K562 (cell line): ENCODE measurements around the gene ACADM. TPM values are rescaled to one million over a fixed set of nuclear protein-coding genes. Genes with fewer than 3 reads are reported as not detected.
A peak's percentile ranks its signal among the peaks of the same experiment; 100 is the strongest.

Experiments used
- ATAC-seq: fragments of 200-7000 bp; cut with Tn5 transposase; 3 replicates; pipeline ENCODE4 v1.9.1; 2020; ENCODE audit warnings: moderate library complexity
- BruUV-seq: library from RNA; stranded (reverse); fragments of 400-500 nt; replicated peaks from 2 replicates; lab custom pipeline; 2021; lab: Mats Ljungman, UMichigan
- CTCF ChIA-PET: fragments of 300-600 bp; formaldehyde crosslinking; extraction: SDS; loops from one replicate; lab custom pipeline; 2021; ENCODE audit warnings: low intra/inter-chr PET ratio; lab: Yijun Ruan, JAX
- POLR2A ChIA-PET: fragments of 300-600, 350-650 bp; sonication (Branson Sonifier 250); formaldehyde crosslinking; extraction: SDS; loops from one replicate; lab custom pipeline; 2021; ENCODE audit warnings: antibody characterized with exemption, inconsistent platforms; lab: Yijun Ruan, JAX
- DNase-seq, 4 experiments: peaks; one replicate each; pipeline versions ENCODE4 v3.0.0 to v3.0.0-alpha.2; 2011 to 2018; ENCODE audit warnings: low spot score in 3 of 4, mixed read lengths in 3 of 4; ENCODE audit errors: extremely low read depth in 1 of 4
- FAIRE-seq: peaks from 2 replicates; lab custom pipeline; 2011; peaks lifted over from hg19 to GRCh38; lab: Jason Lieb, UNC
- H2AFZ ChIP-seq: 2 replicates; pipeline ENCODE4 v1.6.0; 2011; ENCODE audit warnings: low read depth, low read length, control low read depth, inconsistent platforms
- H3K27ac ChIP-seq: fragments of 200-600 bp; 3 replicates; pipeline ENCODE4 v1.8.0; 2011; ENCODE audit warnings: low read depth, mild to moderate bottlenecking, control low read depth, inconsistent platforms, low read length, moderate library complexity, mixed read lengths; ENCODE audit errors: extremely low read depth
- H3K27me3 ChIP-seq, 2 experiments: fragments of 300-600 bp in 1 of 2; 2 replicates in 1 of 2; 3 replicates in 1 of 2; pipeline versions ENCODE4 v1.6.0 to v1.8.0; 2011; ENCODE audit warnings: inconsistent platforms in 2 of 2, low read length in 2 of 2, mild to moderate bottlenecking in 1 of 2, mixed read lengths in 1 of 2, moderate library complexity in 1 of 2; ENCODE audit not compliant: control insufficient read depth in 2 of 2, insufficient read depth in 2 of 2
- H3K36me3 ChIP-seq: fragments of 300-600 bp; 3 replicates; pipeline ENCODE4 v1.8.0; 2011; ENCODE audit warnings: mild to moderate bottlenecking, low read length, inconsistent platforms; ENCODE audit not compliant: control insufficient read depth, insufficient read depth
- H3K4me1 ChIP-seq, 2 experiments: fragments of 200-600 bp in 1 of 2; replicated peaks in 1 of 2; 2 replicates in 1 of 2; 3 replicates in 1 of 2; pipeline versions ENCODE4 v1.5.1 to v1.8.0; 2011; ENCODE audit warnings: inconsistent platforms in 2 of 2, low read length in 2 of 2, mild to moderate bottlenecking in 1 of 2, mixed read lengths in 1 of 2, moderate library complexity in 1 of 2; ENCODE audit not compliant: control insufficient read depth in 2 of 2, insufficient read depth in 2 of 2
- H3K4me2 ChIP-seq: 2 replicates; pipeline ENCODE4 v1.6.1; 2011; ENCODE audit warnings: low read length, control low read depth, inconsistent platforms, mixed read lengths; ENCODE audit not compliant: insufficient read depth
- H3K4me3 ChIP-seq: fragments of 200-600 bp; sonication (generic), shearing (Covaris generic); 2 replicates; pipeline ENCODE4 v1.5.1; 2016; ENCODE audit warnings: control low read depth, inconsistent platforms
- H3K79me2 ChIP-seq: fragments of 200-600 bp; 3 replicates; pipeline ENCODE4 v1.8.0; 2011; ENCODE audit warnings: low read length, inconsistent platforms; ENCODE audit not compliant: control insufficient read depth, insufficient read depth
- H3K9ac ChIP-seq, 2 experiments: 2 replicates each; pipeline versions ENCODE4 v1.6.0 to v1.6.1; 2011; ENCODE audit warnings: low read depth in 2 of 2, low read length in 2 of 2, control low read depth in 1 of 2, inconsistent platforms in 1 of 2, mild to moderate bottlenecking in 1 of 2, mixed read lengths in 1 of 2; ENCODE audit not compliant: insufficient read depth in 1 of 2
- H3K9me1 ChIP-seq: one replicate; pipeline ENCODE4 v1.6.0; 2011; ENCODE audit warnings: inconsistent platforms, mild to moderate bottlenecking, low read length, moderate library complexity; ENCODE audit not compliant: control insufficient read depth, insufficient read depth
- H3K9me3 ChIP-seq: replicated peaks from 2 replicates; pipeline ENCODE4 v1.5.1; 2011; ENCODE audit warnings: low read depth, low read length, inconsistent platforms; ENCODE audit not compliant: control insufficient read depth, insufficient read depth
- H4K20me1 ChIP-seq: replicated peaks from 2 replicates; pipeline ENCODE4 v1.6.1; 2011; ENCODE audit warnings: low read length, inconsistent platforms, mixed read lengths; ENCODE audit not compliant: control insufficient read depth, insufficient read depth
- ARID1B ChIP-seq: fragments of 450-650 bp; IDR thresholded peaks from 2 replicates; pipeline ENCODE4 v1.6.1; 2016; ENCODE audit warnings: antibody characterized with exemption, mild to moderate bottlenecking, inconsistent platforms
- ELK3 ChIP-seq: fragments of 450-650 bp; formaldehyde crosslinking; IDR thresholded peaks from 2 replicates; pipeline ENCODE4 v1.4.0; 2020; ENCODE audit warnings: mild to moderate bottlenecking
- HMG20B ChIP-seq: fragments of 250-450 bp; sonication (Bioruptor Pico); IDR thresholded peaks from 2 replicates; pipeline ENCODE4 v1.5.0; 2021; ENCODE audit warnings: mild to moderate bottlenecking
- MLLT1 ChIP-seq, 2 experiments: fragments of 450-650 bp; IDR thresholded peaks; 2 replicates each; pipeline ENCODE4 v1.6.1; 2016
- MTA2 ChIP-seq: fragments of 450-650 bp; IDR thresholded peaks from 2 replicates; pipeline ENCODE4 v1.6.1; 2016; ENCODE audit warnings: low read depth
- MYNN ChIP-seq, 2 experiments: sonication (generic); formaldehyde crosslinking in 1 of 2; IDR thresholded peaks; 2 replicates each; pipeline versions ENCODE4 v1.5.0 to v1.6.1; 2016 to 2020; ENCODE audit warnings: antibody characterized with exemption in 1 of 2, missing genetic modification reagents in 1 of 2
- NFIX ChIP-seq: fragments of 250-450 bp; sonication (Bioruptor Pico); IDR thresholded peaks from 2 replicates; pipeline ENCODE4 v1.4.0; 2020; ENCODE audit warnings: low read depth, mild to moderate bottlenecking, moderate library complexity
- NKRF ChIP-seq: fragments of 450-650 bp; IDR thresholded peaks from 2 replicates; pipeline ENCODE4 v1.6.1; 2016; ENCODE audit warnings: borderline replicate concordance
- PHB2 ChIP-seq: fragments of 450-650 bp; IDR thresholded peaks from 2 replicates; pipeline ENCODE4 v1.6.1; 2017; ENCODE audit warnings: low read depth
- SIN3A ChIP-seq, 2 experiments: fragments of 150-350 bp in 1 of 2; IDR thresholded peaks; 2 replicates each; pipeline ENCODE4 v1.6.1; 2011 to 2016; ENCODE audit warnings: borderline replicate concordance in 2 of 2, low read depth in 2 of 2, low read length in 2 of 2, mild to moderate bottlenecking in 2 of 2, moderate library complexity in 2 of 2; ENCODE audit not compliant: control insufficient read depth in 1 of 2
- SLC30A9 ChIP-seq: fragments of 250-450 bp; sonication (Bioruptor Pico); IDR thresholded peaks from 2 replicates; pipeline ENCODE4 v1.8.0; 2022; ENCODE audit warnings: mild to moderate bottlenecking, moderate library complexity
- SMARCA4 ChIP-seq: fragments of 450-650 bp; IDR thresholded peaks from 2 replicates; pipeline ENCODE4 v1.6.1; 2016
- TCF7 ChIP-seq: sonication (generic); IDR thresholded peaks from 2 replicates; pipeline ENCODE4 v1.6.1; 2016; ENCODE audit warnings: antibody characterized with exemption, borderline replicate concordance
- ZBTB7A ChIP-seq: IDR thresholded peaks from 2 replicates; pipeline ENCODE4 v1.6.1; 2011; ENCODE audit warnings: low read depth, mild to moderate bottlenecking, low read length, moderate library complexity, borderline replicate concordance; ENCODE audit not compliant: control insufficient read depth
- ZNF12 ChIP-seq: sonication (generic); formaldehyde crosslinking; IDR thresholded peaks from 2 replicates; pipeline ENCODE4 v1.4.0; 2020; ENCODE audit warnings: mild to moderate bottlenecking, missing genetic modification reagents
- ZNF431 ChIP-seq: sonication (generic); formaldehyde crosslinking; IDR thresholded peaks from 2 replicates; pipeline ENCODE4 v1.8.0; 2022; ENCODE audit warnings: mild to moderate bottlenecking, missing genetic modification reagents
- WGBS: fragments of 100-300 bp; shearing (Covaris generic); methylation state at CpG from one replicate; pipeline ENCODE4 v1.1.6; 2016; ENCODE audit warnings: low coverage, mixed read lengths; ENCODE audit not compliant: insufficient coverage; ENCODE audit errors: missing lambda C conversion rate; 5-methylcytosine and 5-hydroxymethylcytosine counted together
- in situ Hi-C: fragments of 300-500 bp; cut with MboI; formaldehyde crosslinking; loops from 4 replicates; pipeline ENCODE4 v1.15.0; 2018; ENCODE audit warnings: inconsistent platforms, mixed read lengths
- intact Hi-C: fragments of 100-400 bp; cut with micrococcal nuclease; formaldehyde crosslinking; loops from 2 replicates; pipeline ENCODE4 v1.14.2; 2022
- polyA plus RNA-seq, 8 experiments: library from polyadenylated mRNA; depleted of rRNA in 4 of 8; stranded (reverse) in 5 of 8; unstranded in 3 of 8; fragments of >200 nt; fragmentation: Nextera tagmentation in 2 of 8; fragmentation: Illumina TruSeq in 1 of 8; extraction: Ambion mirVana in 2 of 8; extraction: Trizol in 1 of 8; gene quantifications; 2 replicates each; pipeline versions ENCODE4 v1.2.1 to v1.2.3, GENCODE V29; 2011 to 2014; ENCODE audit warnings: inconsistent platforms in 1 of 8, missing spikeins in 1 of 8
- total RNA-seq, 7 experiments: library from RNA; depleted of rRNA in 6 of 7; stranded (reverse); fragments of >200 nt in 6 of 7; fragmentation: Illumina TruSeq in 2 of 7; extraction: Trizol in 2 of 7; gene quantifications; 2 replicates each; pipeline versions ENCODE4 v1.2.1 to v1.2.3, GENCODE V29; 2011 to 2021; ENCODE audit warnings: low replicate concordance in 1 of 7
- TF ChIP-seq, protein P1 (sequence below): fragments of 450-650 bp; conservative IDR thresholded peaks from 2 replicates; pipeline ENCODE4 v1.6.1; 2016; ENCODE audit warnings: missing genetic modification characterization, low read depth, mild to moderate bottlenecking, missing compliant biosample characterization, moderate library complexity

The ACADM gene
- total and polyA plus RNA-seq, 9 of the 15 experiments (the other 6 are each of a cell fraction or from before 2014, with no cell fraction given), result 82.5 to 156 (median 123) TPM

- H2AFZ ChIP-seq, result 0 out of 2 replicates have a peak overlapping the region, but pooled peaks have one; percentile 16
- DNase-seq (peak in 2 of 4 experiments; percentile 14 to 60), ATAC-seq (peak; percentile 32), FAIRE-seq (no peak)
- H3K4me3 ChIP-seq, result peak overlapping the region; percentile 77
- H3K36me3 ChIP-seq, result peaks cover 21% of the 10 kb centered on the region; the same call in 2 of the 3 replicates
- intact Hi-C loops (loop anchor here (2.0 to 10.0 kb wide), 2 partner anchors 49 to 461 kb away; no protein-coding TSS in a partner anchor), in situ Hi-C loops (loop anchor here (5.0 kb wide), 1 partner anchor 61 kb away; the partner anchor contains the start of gene RABGGTB)
- H3K9ac ChIP-seq, result peak overlapping the region; percentile 89 to 93
- peak overlapping the region; percentile 88 for H3K4me2 ChIP-seq
- H3K27ac ChIP-seq, result peak overlapping the region; percentile 95
- peaks cover 70% of the 10 kb centered on the region for H3K79me2 ChIP-seq
- no peaks in the 10 kb centered on the region for H4K20me1 ChIP-seq
- peaks cover 0 to 9% of the 10 kb centered on the region in 2 experiments; a peak in 3 of 5 replicates for H3K4me1 ChIP-seq
- H3K9me3 ChIP-seq, result peaks cover 5% of the 10 kb centered on the region
- POLR2A ChIA-PET, result interaction anchor here (0.7 to 1.3 kb wide), 3 partner anchors 9 to 110 kb away, joined by 3 read pairs; no protein-coding TSS in a partner anchor
- H3K9me1 ChIP-seq, result no peaks in the 10 kb centered on the region
- no TSS peak for BruUV-seq
- no peaks in the 10 kb centered on the region for H3K27me3 ChIP-seq
- CTCF ChIA-PET, result no interaction called here
- under 1% methylated on average over 11 of the region's 11 CpGs for WGBS
- TF ChIP-seq SMARCA4 (no peak), NKRF (0 out of 2 replicates have a peak, but pooled peaks have one; percentile 24), SIN3A (IDR thresholded peaks at IDR 0.05; ENCODE audit: borderline replicate concordance in 2 of 2, control insufficient read depth in 1 of 2, low read depth in 2 of 2, low read length in 2 of 2) (0 out of 4 replicates have a peak, but pooled peaks of 1 of the 2 experiments have one; percentile 57), ELK3 (CRISPR knock-in tag) (no peak), SLC30A9 (CRISPR knock-in tag) (no peak), ZNF431 (CRISPR knock-in tag) (no peak), ZBTB7A (no peak), NFIX (no peak), ZNF12 (CRISPR knock-in tag) (no peak), MYNN (IDR thresholded peaks at IDR 0.05) (no peak), MYNN (CRISPR knock-in tag; IDR thresholded peaks at IDR 0.05) (no peak), MLLT1 (IDR thresholded peaks at IDR 0.05) (peak; percentile 7 to 26; a peak in 1 of 4 replicates), HMG20B (no peak), ARID1B (no peak), TCF7 (no peak), MTA2 (no peak), PHB2 (no peak)
- TF ChIP-seq, protein P1, sequence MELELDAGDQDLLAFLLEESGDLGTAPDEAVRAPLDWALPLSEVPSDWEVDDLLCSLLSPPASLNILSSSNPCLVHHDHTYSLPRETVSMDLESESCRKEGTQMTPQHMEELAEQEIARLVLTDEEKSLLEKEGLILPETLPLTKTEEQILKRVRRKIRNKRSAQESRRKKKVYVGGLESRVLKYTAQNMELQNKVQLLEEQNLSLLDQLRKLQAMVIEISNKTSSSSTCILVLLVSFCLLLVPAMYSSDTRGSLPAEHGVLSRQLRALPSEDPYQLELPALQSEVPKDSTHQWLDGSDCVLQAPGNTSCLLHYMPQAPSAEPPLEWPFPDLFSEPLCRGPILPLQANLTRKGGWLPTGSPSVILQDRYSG, result no peak
Observed at GRCh38 chr1:75725861-75726361, 1.4 kb downstream of the ACADM start.
